Immature natural killer cell (primary cell): Measurements from ENCODE around the gene RMI1. TPM values are rescaled to one million over a fixed set of nuclear protein-coding genes. Genes with fewer than 3 reads are reported as not detected.
"Not testable (repeated sequence)": the region's sequence is repeated elsewhere in the genome, so short reads cannot be mapped to it uniquely, and the experiment has no call there.

Experiments used
- DNase-seq, 3 donors: peaks; one replicate each; pipeline ENCODE4 v3.0.0; 2022; ENCODE audit warnings: mixed read lengths in 1 of 3
- H3K27ac Mint-ChIP-seq, 6 donors: one replicate each; pipeline ENCODE4 v1.8.0; 2020; ENCODE audit warnings: mixed read lengths in 6 of 6, mild to moderate bottlenecking in 5 of 6, inconsistent platforms in 4 of 6, moderate library complexity in 3 of 6
- H3K27me3 Mint-ChIP-seq, 3 donors: one replicate each; pipeline ENCODE4 v1.8.0; 2020 to 2021; ENCODE audit warnings: low read depth in 3 of 3, mild to moderate bottlenecking in 3 of 3, mixed read lengths in 3 of 3, moderate library complexity in 3 of 3, inconsistent platforms in 1 of 3
- H3K36me3 Mint-ChIP-seq, 3 donors: one replicate each; pipeline ENCODE4 v1.8.0; 2020; ENCODE audit warnings: mixed read lengths in 3 of 3, inconsistent platforms in 2 of 3, mild to moderate bottlenecking in 2 of 3
- H3K4me1 Mint-ChIP-seq, 2 donors: one replicate each; pipeline ENCODE4 v1.8.0; 2020; ENCODE audit warnings: inconsistent platforms in 2 of 2, mild to moderate bottlenecking in 2 of 2, mixed read lengths in 2 of 2, moderate library complexity in 1 of 2
- H3K4me3 Mint-ChIP-seq, 5 donors: one replicate each; pipeline ENCODE4 v1.8.0; 2020; ENCODE audit warnings: mild to moderate bottlenecking in 5 of 5, mixed read lengths in 5 of 5, inconsistent platforms in 3 of 5, moderate library complexity in 3 of 5
- H3K9me3 Mint-ChIP-seq, 6 donors: one replicate each; pipeline ENCODE4 v1.8.0; 2020; ENCODE audit warnings: mild to moderate bottlenecking in 6 of 6, mixed read lengths in 6 of 6, inconsistent platforms in 4 of 6, moderate library complexity in 3 of 6
- polyA plus RNA-seq, 3 donors: library from polyadenylated mRNA; unstranded; fragments of 300-500 nt; fragmentation: Illumina TruSeq; gene quantifications; one replicate each; pipeline ENCODE4 v1.2.3, GENCODE V29; 2021

Gene RMI1
- polyA plus RNA-seq, 3 donors from 2014 or later: 4.5 to 7.4 (median 4.9) TPM

GRCh38 chr9:83996126-83996525 lies 15.5 kb downstream of the RMI1 start:
- Mint-ChIP-seq H3K27ac (no peak overlapping the region), H3K4me1 (no peaks in the 10 kb centered on the region), H3K27me3 (peaks cover 0 to 3% (median 2%) of the 10 kb centered on the region in 3 donors), H3K36me3 (peaks cover 0 to 8% (median 7%) of the 10 kb centered on the region in 3 donors), H3K4me3 (no peak overlapping the region), H3K9me3 (no peaks in the 10 kb centered on the region)
- no peak for DNase-seq

DNA sequence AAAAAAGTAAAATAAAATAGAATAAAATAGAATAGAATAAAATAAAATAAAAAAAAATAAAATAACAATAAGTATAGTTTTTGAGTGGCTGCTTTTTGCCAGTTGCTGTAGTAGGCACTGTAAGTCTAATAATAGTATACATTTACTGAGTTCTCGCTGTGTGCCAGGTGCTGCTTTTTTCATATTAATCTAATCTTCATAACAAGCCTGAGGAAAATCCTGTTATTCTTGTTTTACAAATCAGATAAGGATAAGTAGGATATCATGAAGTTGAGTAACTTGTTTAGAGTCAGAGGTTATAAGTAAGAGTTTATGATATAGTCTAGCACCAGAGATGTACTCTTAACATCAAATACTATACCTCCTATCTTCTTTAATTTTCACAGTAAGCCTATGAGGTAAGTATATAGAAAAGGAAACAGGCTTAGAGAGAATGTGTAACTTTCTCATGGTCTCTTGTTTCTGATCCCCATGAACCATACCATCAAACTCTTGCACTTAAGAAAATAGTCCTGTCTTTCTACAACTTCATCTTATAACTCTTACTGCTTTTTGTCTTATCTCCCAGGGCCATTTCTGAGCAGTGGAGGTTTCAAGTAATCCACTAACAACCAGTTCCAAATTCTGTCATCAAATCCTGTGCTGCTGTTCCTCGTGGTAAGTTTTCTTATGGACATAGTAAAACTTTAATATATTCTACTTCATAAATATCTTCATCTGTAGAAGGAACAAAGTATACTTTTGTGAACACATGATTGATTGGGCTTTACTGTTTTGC lies 18.7 kb downstream of the RMI1 start:
- no peak for DNase-seq
- Mint-ChIP-seq H3K36me3 (peaks cover 0 to 15% (median 14%) of the 10 kb centered on the region in 3 donors), H3K9me3 (no peaks in the 10 kb centered on the region), H3K4me3 (no peak overlapping the region), H3K27me3 (peaks cover 0 to 2% (median 0%) of the 10 kb centered on the region in 3 donors), H3K4me1 (peaks cover 13 to 14% of the 10 kb centered on the region in 2 donors), H3K27ac (no peak overlapping the region)

DNA sequence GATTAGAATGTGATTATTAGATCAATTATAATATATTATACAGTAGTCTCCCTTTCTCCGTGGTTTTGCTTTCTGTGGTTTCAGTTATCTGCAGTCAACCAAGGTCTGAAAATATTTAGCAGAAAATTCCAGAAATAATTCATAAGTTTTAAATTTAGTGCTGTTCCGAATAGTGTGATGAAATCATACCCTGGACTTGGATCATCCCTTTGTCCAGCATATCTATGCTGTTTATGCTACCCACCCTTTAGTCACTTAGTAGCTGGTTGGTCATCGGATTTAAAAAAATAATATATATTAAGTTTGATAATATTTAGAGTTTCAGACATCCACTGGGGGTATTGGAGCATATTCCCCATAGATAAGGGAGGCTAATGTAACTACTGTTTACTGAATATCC lies 19.6 kb downstream of the RMI1 start:
- peaks cover 0 to 17% (median 15%) of the 10 kb centered on the region in 3 donors for H3K36me3 Mint-ChIP-seq
- no peak overlapping the region for H3K4me3 Mint-ChIP-seq
- no peaks in the 10 kb centered on the region for H3K27me3 Mint-ChIP-seq
- no peak overlapping the region for H3K27ac Mint-ChIP-seq
- no peak for DNase-seq
- no peaks in the 10 kb centered on the region for H3K9me3 Mint-ChIP-seq
- peaks cover 13 to 14% of the 10 kb centered on the region in 2 donors for H3K4me1 Mint-ChIP-seq

GRCh38 chr9:84001621-84002020 lies 21.0 kb downstream of the RMI1 start:
- peaks cover 13 to 14% of the 10 kb centered on the region in 2 donors for H3K4me1 Mint-ChIP-seq

GRCh38 chr9:84002344-84002743 lies 21.7 kb downstream of the RMI1 start:
- peaks cover 0 to 21% (median 10%) of the 10 kb centered on the region in 3 donors for H3K36me3 Mint-ChIP-seq
- H3K4me1 Mint-ChIP-seq: peaks cover 13 to 14% of the 10 kb centered on the region in 2 donors
- peak overlapping the region in 4 of 5 donors; percentile 10 to 30 (median 22) for H3K4me3 Mint-ChIP-seq
- DNase-seq: peak; percentile 19 to 41 (median 32)
- H3K9me3 Mint-ChIP-seq: no peaks in the 10 kb centered on the region
- H3K27me3 Mint-ChIP-seq: no peaks in the 10 kb centered on the region
- H3K27ac Mint-ChIP-seq: peak overlapping the region in 5 of 6 donors; percentile 9 to 58 (median 48)

More at GRCh38 chr9:84001621-84002020, 21.0 kb downstream of the RMI1 start:
- no peak for DNase-seq
- peak overlapping the region in 1 of 6 donors; percentile 4 for H3K27ac Mint-ChIP-seq
- H3K27me3 Mint-ChIP-seq: no peaks in the 10 kb centered on the region
- no peak overlapping the region for H3K4me3 Mint-ChIP-seq
- no peaks in the 10 kb centered on the region for H3K9me3 Mint-ChIP-seq
- H3K36me3 Mint-ChIP-seq: peaks cover 0 to 21% (median 10%) of the 10 kb centered on the region in 3 donors

GRCh38 chr9:84003246-84003645 lies 22.6 kb downstream of the RMI1 start:
- no peak for DNase-seq
- H3K27me3 Mint-ChIP-seq: peaks cover 0 to 2% (median 0%) of the 10 kb centered on the region in 3 donors
- no peaks in the 10 kb centered on the region for H3K9me3 Mint-ChIP-seq
- H3K4me1 Mint-ChIP-seq: peaks cover 13 to 14% of the 10 kb centered on the region in 2 donors
- no peak overlapping the region for H3K4me3 Mint-ChIP-seq
- H3K27ac Mint-ChIP-seq: no peak overlapping the region
- peaks cover 0 to 21% (median 10%) of the 10 kb centered on the region in 3 donors for H3K36me3 Mint-ChIP-seq

DNA sequence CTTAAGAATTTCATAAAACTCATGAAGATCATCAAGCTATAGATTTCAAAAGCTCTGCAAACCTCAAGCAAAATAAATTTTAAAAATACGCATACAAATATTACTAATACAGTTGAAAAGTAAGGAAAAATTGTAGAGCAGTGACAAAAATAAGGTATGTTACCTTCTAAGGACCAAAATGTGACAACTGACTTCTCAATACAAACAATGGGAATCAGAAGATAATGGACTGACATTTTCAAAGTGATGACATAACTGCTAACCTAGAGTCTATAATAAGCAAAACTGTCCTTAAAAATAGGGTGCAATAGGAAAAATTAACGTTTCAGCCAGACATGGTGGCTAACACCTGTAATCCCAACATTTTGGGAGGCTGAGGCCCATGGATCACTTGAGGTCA lies 27.1 kb downstream of the RMI1 start:
- no peak overlapping the region for H3K4me3 Mint-ChIP-seq
- peaks cover 0 to 4% (median 2%) of the 10 kb centered on the region in 3 donors for H3K27me3 Mint-ChIP-seq
- H3K27ac Mint-ChIP-seq: no peak overlapping the region
- H3K9me3 Mint-ChIP-seq: no peaks in the 10 kb centered on the region
- peaks cover 0 to 10% (median 0%) of the 10 kb centered on the region in 3 donors for H3K36me3 Mint-ChIP-seq
- DNase-seq: no peak
- peaks cover 1 to 2% of the 10 kb centered on the region in 2 donors for H3K4me1 Mint-ChIP-seq

DNA sequence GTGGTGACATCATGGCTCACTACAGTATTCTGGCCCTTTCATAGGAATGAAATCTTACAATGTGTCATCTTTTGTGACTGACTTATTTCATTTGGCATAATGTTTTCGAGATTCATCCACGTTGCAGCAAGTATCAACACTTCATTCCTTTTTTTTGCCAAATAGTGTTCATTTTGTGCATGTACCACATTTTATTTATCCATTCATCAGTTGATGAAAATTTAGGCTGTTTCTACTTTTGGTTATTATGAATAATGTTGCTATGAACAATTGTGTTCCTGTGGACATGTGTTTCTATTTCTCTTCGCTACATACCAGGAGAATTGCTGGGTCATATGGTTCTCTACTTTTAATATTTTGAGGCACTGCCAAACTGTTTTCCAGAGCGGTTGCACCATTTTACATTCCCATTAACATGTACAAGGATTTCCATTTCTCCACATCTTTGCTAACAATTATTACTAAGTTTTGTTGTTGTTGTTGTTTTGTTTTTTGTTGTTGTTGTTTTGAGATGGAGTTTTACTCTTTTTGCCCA lies 43.5 kb downstream of the RMI1 start:
- Mint-ChIP-seq H3K27ac (no peak overlapping the region), H3K4me1 (no peaks in the 10 kb centered on the region), H3K9me3 (no peaks in the 10 kb centered on the region), H3K4me3 (no peak overlapping the region), H3K27me3 (peaks cover 3 to 6% (median 5%) of the 10 kb centered on the region in 3 donors), H3K36me3 (peaks cover 0 to 3% (median 0%) of the 10 kb centered on the region in 3 donors)
- no peak for DNase-seq

DNA sequence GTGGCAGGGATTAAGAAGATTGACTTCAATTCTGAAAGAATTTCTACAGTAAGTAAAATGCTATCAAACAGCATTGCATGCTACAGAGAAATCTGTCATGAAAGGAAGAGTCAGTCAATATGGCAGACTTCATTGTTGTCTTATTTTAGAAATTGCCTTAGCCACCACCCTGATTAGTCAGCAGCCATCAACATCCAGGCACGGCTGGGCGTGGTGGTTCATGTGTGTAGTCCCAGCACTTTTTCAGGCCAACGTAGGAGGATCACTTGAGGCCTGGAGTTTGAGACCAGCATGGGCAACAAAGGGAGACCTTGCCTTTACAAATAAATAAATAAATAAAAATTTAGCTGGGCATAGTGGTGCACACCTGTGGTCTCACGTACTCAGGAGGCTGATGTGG lies 46.6 kb downstream of the RMI1 start:
- peaks cover 3 to 6% (median 4%) of the 10 kb centered on the region in 3 donors for H3K27me3 Mint-ChIP-seq
- H3K36me3 Mint-ChIP-seq: no peaks in the 10 kb centered on the region
- no peaks in the 10 kb centered on the region for H3K4me1 Mint-ChIP-seq
- no peak overlapping the region for H3K4me3 Mint-ChIP-seq
- DNase-seq: no peak
- H3K9me3 Mint-ChIP-seq: no peaks in the 10 kb centered on the region
- no peak overlapping the region for H3K27ac Mint-ChIP-seq

DNA sequence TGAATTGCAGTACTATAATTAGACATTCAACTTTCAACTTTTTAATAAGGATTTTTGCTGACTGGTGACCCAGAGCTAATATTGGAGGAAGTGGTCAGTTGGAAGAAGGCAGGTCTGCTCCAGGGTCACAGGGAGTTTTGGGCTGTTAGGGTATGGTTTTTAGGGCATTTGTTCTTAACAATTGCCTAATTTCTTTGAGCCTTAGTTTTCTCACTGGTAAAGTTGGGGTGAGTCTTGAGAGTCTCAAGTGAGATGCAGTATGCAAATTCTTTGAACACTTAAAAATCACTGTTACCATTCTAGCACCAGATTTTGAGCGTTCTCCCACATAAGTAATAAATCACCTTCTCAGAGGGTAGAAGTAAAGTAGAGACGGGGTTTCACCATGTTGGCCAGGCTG lies 50.9 kb downstream of the RMI1 start:
- H3K27me3 Mint-ChIP-seq: peaks cover 5 to 10% (median 9%) of the 10 kb centered on the region in 3 donors
- H3K9me3 Mint-ChIP-seq: no peaks in the 10 kb centered on the region
- no peak overlapping the region for H3K27ac Mint-ChIP-seq
- no peak overlapping the region for H3K4me3 Mint-ChIP-seq
- H3K36me3 Mint-ChIP-seq: no peaks in the 10 kb centered on the region
- H3K4me1 Mint-ChIP-seq: no peaks in the 10 kb centered on the region
- DNase-seq: no peak

- Mint-ChIP-seq H3K27me3 (peaks cover 0 to 15% (median 2%) of the 10 kb centered on the region in 3 donors), H3K9me3 (peaks cover 12 to 24% (median 15%) of the 10 kb centered on the region in 6 donors)
- H3K36me3 Mint-ChIP-seq, H3K27ac Mint-ChIP-seq, H3K4me1 Mint-ChIP-seq, H3K4me3 Mint-ChIP-seq, DNase-seq: not testable (repeated sequence)
These were observed 61.3 kb downstream of the RMI1 start for GRCh38 chr9:84041857-84042256.

DNA sequence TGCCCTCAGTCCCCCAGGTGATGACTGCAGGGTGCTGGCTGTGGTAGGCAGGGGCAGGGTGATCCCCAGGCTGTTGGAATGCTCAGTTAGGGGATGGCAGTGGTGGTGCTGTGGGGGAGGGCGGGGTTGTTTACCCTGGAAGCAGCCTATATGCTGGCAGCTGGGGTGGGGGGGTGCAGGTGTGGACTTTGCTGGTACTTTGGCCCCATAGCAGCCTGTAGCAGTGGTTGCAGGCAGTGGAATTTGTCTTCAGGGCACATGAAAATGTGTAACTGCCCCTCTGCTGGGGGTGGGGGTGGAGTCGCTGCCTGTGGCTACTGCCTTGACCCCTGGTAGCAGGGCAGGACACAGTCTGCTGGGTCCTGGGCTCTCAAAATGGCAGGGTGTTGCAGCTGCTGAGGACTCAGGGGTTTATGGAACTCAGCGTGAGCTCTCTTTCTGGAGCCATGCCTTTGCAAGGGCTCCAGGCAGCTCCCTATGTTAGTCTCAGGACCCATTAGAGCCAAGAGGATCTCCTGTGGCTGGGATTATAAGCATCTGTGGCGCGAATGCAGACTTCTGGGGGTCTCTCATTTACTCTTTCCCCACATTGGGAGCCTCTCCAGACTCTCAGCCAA lies 65.0 kb downstream of the RMI1 start:
- H3K4me3 Mint-ChIP-seq: no peak overlapping the region
- H3K4me1 Mint-ChIP-seq: no peaks in the 10 kb centered on the region
- DNase-seq: no peak
- H3K27me3 Mint-ChIP-seq: peaks cover 0 to 6% (median 3%) of the 10 kb centered on the region in 3 donors
- no peak overlapping the region for H3K27ac Mint-ChIP-seq
- peaks cover 11 to 16% (median 12%) of the 10 kb centered on the region in 6 donors for H3K9me3 Mint-ChIP-seq
- H3K36me3 Mint-ChIP-seq: peaks cover 4% of the 10 kb centered on the region in 3 donors
